Mammary epithelial cell (primary cell): Measurements from ENCODE around the gene IGSF8.

Experiments used
- CTCF ChIP-seq, 2 donors: IDR thresholded peaks in 1 of 2; conservative IDR thresholded peaks in 1 of 2; 2 replicates each; pipeline ENCODE4 v1.5.1; 2011 to 2012; ENCODE audit warnings: inconsistent platforms in 2 of 2, low read length in 2 of 2, mild to moderate bottlenecking in 2 of 2, control low read depth in 1 of 2, low read depth in 1 of 2; ENCODE audit not compliant: insufficient read depth in 1 of 2; ENCODE audit errors: extremely low read depth in 1 of 2
- EZH2 ChIP-seq: IDR thresholded peaks from 2 replicates; pipeline ENCODE4 v1.6.1; 2012; ENCODE audit warnings: low read length, inconsistent platforms, borderline replicate concordance

DNA sequence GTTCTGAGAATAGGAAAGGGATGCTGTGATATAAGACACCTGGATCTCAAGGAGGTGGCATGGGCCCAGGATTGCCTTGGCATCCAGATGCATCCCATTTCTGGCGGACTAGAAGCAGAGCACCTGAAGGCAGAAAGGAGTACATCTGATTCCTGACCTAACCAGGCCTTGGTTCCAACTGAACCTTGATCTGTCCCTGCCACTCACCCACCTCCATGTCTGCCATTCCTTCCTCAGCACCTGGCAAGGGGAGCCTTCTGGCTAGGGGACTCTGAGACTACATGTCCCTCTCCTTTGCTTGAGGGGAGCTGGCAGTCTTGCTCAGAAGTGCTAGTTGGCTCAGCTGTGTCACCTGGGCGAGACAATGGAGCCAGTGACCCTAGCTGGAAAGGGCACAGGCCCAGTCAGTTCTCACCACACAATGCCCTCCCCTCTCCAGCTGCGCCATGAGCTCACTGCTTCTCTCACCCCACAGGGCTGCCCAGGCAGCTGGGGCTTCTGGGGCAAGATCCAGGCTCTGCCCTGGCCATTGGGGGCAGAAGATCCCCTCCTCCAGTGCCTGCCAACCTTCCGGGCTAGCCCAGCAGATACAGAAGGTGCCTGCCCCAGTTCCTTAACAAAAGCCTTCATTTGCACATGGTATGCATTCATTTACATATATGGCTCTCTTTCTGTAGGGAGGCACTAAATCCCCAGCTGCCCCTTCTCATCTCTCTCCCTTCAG lies 2.9 kb downstream of the IGSF8 start:
- TF ChIP-seq EZH2 (no peak), CTCF (conservative IDR thresholded peaks at IDR 0.05 in 1 of 2, IDR thresholded peaks at IDR 0.05 in 1 of 2; ENCODE audit: extremely low read depth in 1 of 2, insufficient read depth in 1 of 2, low read depth in 1 of 2, low read length in 2 of 2) (no peak)
